Fibroblast of lung (primary cell): Measurements from ENCODE around the gene EML3.

Experiments
- CTCF ChIP-seq, 2 donors: IDR thresholded peaks in 1 of 2; conservative IDR thresholded peaks in 1 of 2; 1 replicate in 1 of 2; 2 replicates in 1 of 2; pipeline ENCODE4 v1.5.1; 2011 to 2012; ENCODE audit warnings: low read length in 2 of 2, control low read depth in 1 of 2, inconsistent platforms in 1 of 2, low read depth in 1 of 2, mild to moderate bottlenecking in 1 of 2
- EZH2 ChIP-seq: IDR thresholded peaks from 2 replicates; pipeline ENCODE4 v1.5.1; 2012; ENCODE audit warnings: low read length, control low read depth, mild to moderate bottlenecking; ENCODE audit errors: missing control alignments

- no peak for TF ChIP-seq CTCF (conservative IDR thresholded peaks at IDR 0.05 in 1 of 2, IDR thresholded peaks at IDR 0.05 in 1 of 2; ENCODE audit: low read depth in 1 of 2, low read length in 2 of 2)
- TF ChIP-seq EZH2, result no peak
Measured at GRCh38 chr11:62652161-62653006, 39.8 kb upstream of the EML3 start.
